WTC11 (cell line): ENCODE results near the gene PFDN1.

Experiments used
- ESRRA ChIP-seq: sonication (generic); formaldehyde crosslinking; IDR thresholded peaks from 2 replicates; pipeline ENCODE4 v1.8.1; 2022; ENCODE audit warnings: mild to moderate bottlenecking, missing genetic modification reagents, borderline replicate concordance
- ETV6 ChIP-seq: sonication (generic); formaldehyde crosslinking; IDR thresholded peaks from 2 replicates; pipeline ENCODE4 v1.8.1; 2022; ENCODE audit warnings: mild to moderate bottlenecking, missing genetic modification reagents
- FOXP1 ChIP-seq: sonication (generic); formaldehyde crosslinking; IDR thresholded peaks from 2 replicates; pipeline ENCODE4 v1.8.0; 2022; ENCODE audit warnings: missing genetic modification reagents, mild to moderate bottlenecking, moderate library complexity, borderline replicate concordance
- FOXP4 ChIP-seq: sonication (generic); formaldehyde crosslinking; IDR thresholded peaks from 2 replicates; pipeline ENCODE4 v1.8.0; 2022; ENCODE audit warnings: mild to moderate bottlenecking, missing genetic modification reagents
- JUN ChIP-seq: sonication (generic); formaldehyde crosslinking; IDR thresholded peaks from 2 replicates; pipeline ENCODE4 v1.8.0; 2023; ENCODE audit warnings: mild to moderate bottlenecking, missing genetic modification reagents
- KAT7 ChIP-seq: sonication (generic); formaldehyde crosslinking; IDR thresholded peaks from 2 replicates; pipeline ENCODE4 v1.8.1; 2023; ENCODE audit warnings: missing genetic modification reagents, mild to moderate bottlenecking, borderline replicate concordance
- TF ChIP-seq, protein P1 (sequence below): fragments of 200-600 bp; IDR thresholded peaks from 2 replicates; pipeline ENCODE4 v1.8.0; 2022; ENCODE audit warnings: antibody characterized with exemption

DNA sequence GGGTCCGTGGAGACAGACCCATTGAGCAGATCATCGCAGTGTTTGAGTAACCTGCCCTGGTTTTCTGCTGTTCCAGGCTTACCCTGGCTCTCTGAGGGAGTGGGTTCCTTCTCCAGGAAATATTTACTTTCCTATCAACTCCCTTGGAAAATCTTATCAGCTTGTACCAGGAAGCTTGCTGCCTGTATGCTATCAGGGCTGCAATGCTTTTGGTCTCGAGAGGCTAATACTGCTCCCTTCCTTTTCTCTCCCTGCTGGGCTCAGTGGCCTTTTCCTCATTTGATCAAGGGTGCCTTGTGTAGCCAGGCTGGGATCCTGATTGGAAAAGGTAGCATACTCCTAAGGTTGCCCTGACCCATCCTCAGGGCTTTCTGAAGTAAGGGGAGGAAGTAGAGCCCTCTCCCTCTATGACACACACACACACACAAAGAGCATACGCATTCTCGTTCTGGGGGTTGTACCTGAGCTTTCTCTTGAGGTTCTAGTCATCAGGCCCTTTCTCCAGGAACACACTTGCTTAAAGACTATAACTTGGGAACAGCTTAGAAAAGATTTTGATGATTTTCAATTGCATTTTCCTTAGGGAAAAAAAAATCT, 86.3 kb downstream of the PFDN1 start:
- TF ChIP-seq FOXP4 = no peak
- no peak for TF ChIP-seq ESRRA (CRISPR knock-in tag)
- TF ChIP-seq, protein P1, sequence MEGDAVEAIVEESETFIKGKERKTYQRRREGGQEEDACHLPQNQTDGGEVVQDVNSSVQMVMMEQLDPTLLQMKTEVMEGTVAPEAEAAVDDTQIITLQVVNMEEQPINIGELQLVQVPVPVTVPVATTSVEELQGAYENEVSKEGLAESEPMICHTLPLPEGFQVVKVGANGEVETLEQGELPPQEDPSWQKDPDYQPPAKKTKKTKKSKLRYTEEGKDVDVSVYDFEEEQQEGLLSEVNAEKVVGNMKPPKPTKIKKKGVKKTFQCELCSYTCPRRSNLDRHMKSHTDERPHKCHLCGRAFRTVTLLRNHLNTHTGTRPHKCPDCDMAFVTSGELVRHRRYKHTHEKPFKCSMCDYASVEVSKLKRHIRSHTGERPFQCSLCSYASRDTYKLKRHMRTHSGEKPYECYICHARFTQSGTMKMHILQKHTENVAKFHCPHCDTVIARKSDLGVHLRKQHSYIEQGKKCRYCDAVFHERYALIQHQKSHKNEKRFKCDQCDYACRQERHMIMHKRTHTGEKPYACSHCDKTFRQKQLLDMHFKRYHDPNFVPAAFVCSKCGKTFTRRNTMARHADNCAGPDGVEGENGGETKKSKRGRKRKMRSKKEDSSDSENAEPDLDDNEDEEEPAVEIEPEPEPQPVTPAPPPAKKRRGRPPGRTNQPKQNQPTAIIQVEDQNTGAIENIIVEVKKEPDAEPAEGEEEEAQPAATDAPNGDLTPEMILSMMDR = no peak
- TF ChIP-seq KAT7 (CRISPR knock-in tag) = no peak
- TF ChIP-seq ETV6 (CRISPR knock-in tag) = no peak
- no peak for TF ChIP-seq FOXP1 (CRISPR knock-in tag)
- no peak for TF ChIP-seq JUN (CRISPR knock-in tag)
